RWPE1 (cell line): Measurements from ENCODE around the gene CHST12.
A peak's percentile ranks its signal among the peaks of the same experiment; 100 is the strongest.

Experiments used
- CTCF ChIA-PET: fragments of 350-600 bp; sonication (Branson Sonifier 250); formaldehyde crosslinking; extraction: SDS; loops from one replicate; lab custom pipeline; 2021; lab: Yijun Ruan, JAX
- POLR2A ChIA-PET: fragments of 400-600 bp; formaldehyde crosslinking; extraction: SDS; loops from one replicate; lab custom pipeline; 2020; ENCODE audit warnings: antibody characterized with exemption; ENCODE audit not compliant: low non-redundant PET; lab: Yijun Ruan, JAX
- DNase-seq: peaks from one replicate; pipeline ENCODE4 v3.0.0; 2012; ENCODE audit warnings: low spot score
- H3K27ac ChIP-seq: fragments of 450-650 bp; 2 replicates; pipeline ENCODE4 v1.5.1; 2017
- CTCF ChIP-seq: fragments of 450-650 bp; conservative IDR thresholded peaks from 2 replicates; pipeline ENCODE4 v1.5.1; 2017; ENCODE audit warnings: low read depth, mild to moderate bottlenecking

The CHST12 gene

GRCh38 chr7:2357571-2357970, 45.8 kb upstream of the CHST12 start:
- no peak overlapping the region for H3K27ac ChIP-seq
- CTCF ChIA-PET, result no interaction called here
- no peak for TF ChIP-seq CTCF
- POLR2A ChIA-PET, result interaction anchor here (0.6 kb wide), 1 partner anchor 42 kb away, joined by 3 read pairs; no protein-coding TSS in a partner anchor
- no peak for DNase-seq

GRCh38 chr7:2358968-2359527, 44.4 kb upstream of the CHST12 start:
- no peak for DNase-seq
- ChIA-PET POLR2A (no interaction called here), CTCF (interaction anchor here (0.6 to 0.7 kb wide), 2 partner anchors 93 to 1814 kb away, joined by 3 to 4 read pairs; no protein-coding TSS in a partner anchor)
- H3K27ac ChIP-seq, result peak overlapping the region; percentile 46
- no peak for TF ChIP-seq CTCF

GRCh38 chr7:2359610-2360009, 43.8 kb upstream of the CHST12 start:
- ChIA-PET POLR2A (no interaction called here), CTCF (no interaction called here)
- peak overlapping the region; percentile 46 for H3K27ac ChIP-seq
- no peak for DNase-seq
- TF ChIP-seq CTCF, result no peak

GRCh38 chr7:2360796-2361195, 42.6 kb upstream of the CHST12 start:
- DNase-seq, result no peak
- CTCF ChIA-PET, result no interaction called here
- no peak for TF ChIP-seq CTCF
- H3K27ac ChIP-seq, result peak overlapping the region; percentile 33
- POLR2A ChIA-PET, result no interaction called here

GRCh38 chr7:2362385-2363088, 40.9 kb upstream of the CHST12 start:
- no peak overlapping the region for H3K27ac ChIP-seq
- ChIA-PET POLR2A (no interaction called here), CTCF (no interaction called here)
- DNase-seq, result no peak
- no peak for TF ChIP-seq CTCF

GRCh38 chr7:2369139-2369538, 34.3 kb upstream of the CHST12 start:
- POLR2A ChIA-PET, result no interaction called here
- DNase-seq, result no peak
- CTCF ChIA-PET, result interaction anchor here (0.5 to 0.6 kb wide), 2 partner anchors 29 to 74 kb away, joined by 3 read pairs; no protein-coding TSS in a partner anchor
- no peak for TF ChIP-seq CTCF
- no peak overlapping the region for H3K27ac ChIP-seq
